GM06990 (cell line): ENCODE measurements around the gene ADGRE2.

Source experiments
- DNase-seq: peaks from one replicate; pipeline ENCODE4 v3.0.0-alpha.2; 2011; ENCODE audit not compliant: insufficient read length; ENCODE audit errors: extremely low read depth
- H3K27me3 ChIP-seq: replicated peaks from 2 replicates; pipeline ENCODE4 v1.6.0; 2011; ENCODE audit warnings: low read length; ENCODE audit not compliant: control insufficient read depth, insufficient read depth
- H3K36me3 ChIP-seq: 2 replicates; pipeline ENCODE4 v1.5.1; 2011; ENCODE audit warnings: low read length; ENCODE audit not compliant: control insufficient read depth, insufficient read depth
- H3K4me3 ChIP-seq: replicated peaks from 2 replicates; pipeline ENCODE4 v1.5.1; 2011; ENCODE audit warnings: low read depth, mild to moderate bottlenecking, control low read depth, low read length
- TF ChIP-seq, protein P1 (sequence below): IDR thresholded peaks from 2 replicates; pipeline ENCODE4 v1.5.1; 2011; ENCODE audit warnings: low read length, control low read depth, mild to moderate bottlenecking, inconsistent platforms; ENCODE audit not compliant: insufficient read depth, poor library complexity, severe bottlenecking

Gene ADGRE2

DNA sequence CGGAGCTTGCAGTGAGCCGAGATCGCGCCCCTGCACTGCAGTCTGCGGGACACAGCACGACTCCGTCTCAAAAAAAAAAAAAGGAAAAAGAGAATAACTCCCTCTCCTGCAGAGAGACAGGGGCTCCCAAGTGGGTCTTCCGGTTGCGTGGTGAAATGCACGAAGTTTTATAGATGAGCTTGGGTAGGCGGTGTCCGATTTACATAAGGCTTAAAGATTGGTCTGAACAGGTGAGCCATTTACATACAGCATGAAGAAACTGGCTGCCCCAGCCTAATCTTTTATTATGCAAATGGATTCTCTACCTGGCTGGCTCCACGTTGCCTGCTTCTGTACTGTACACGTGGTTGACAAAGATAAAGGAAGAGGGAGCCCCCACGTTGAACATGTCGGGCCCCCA lies 19.5 kb downstream of the ADGRE2 start:
- H3K36me3 ChIP-seq, result no peaks in the 10 kb centered on the region
- no peaks in the 10 kb centered on the region for H3K27me3 ChIP-seq
- DNase-seq, result no peak
- H3K4me3 ChIP-seq, result no peak overlapping the region
- TF ChIP-seq, protein P1, sequence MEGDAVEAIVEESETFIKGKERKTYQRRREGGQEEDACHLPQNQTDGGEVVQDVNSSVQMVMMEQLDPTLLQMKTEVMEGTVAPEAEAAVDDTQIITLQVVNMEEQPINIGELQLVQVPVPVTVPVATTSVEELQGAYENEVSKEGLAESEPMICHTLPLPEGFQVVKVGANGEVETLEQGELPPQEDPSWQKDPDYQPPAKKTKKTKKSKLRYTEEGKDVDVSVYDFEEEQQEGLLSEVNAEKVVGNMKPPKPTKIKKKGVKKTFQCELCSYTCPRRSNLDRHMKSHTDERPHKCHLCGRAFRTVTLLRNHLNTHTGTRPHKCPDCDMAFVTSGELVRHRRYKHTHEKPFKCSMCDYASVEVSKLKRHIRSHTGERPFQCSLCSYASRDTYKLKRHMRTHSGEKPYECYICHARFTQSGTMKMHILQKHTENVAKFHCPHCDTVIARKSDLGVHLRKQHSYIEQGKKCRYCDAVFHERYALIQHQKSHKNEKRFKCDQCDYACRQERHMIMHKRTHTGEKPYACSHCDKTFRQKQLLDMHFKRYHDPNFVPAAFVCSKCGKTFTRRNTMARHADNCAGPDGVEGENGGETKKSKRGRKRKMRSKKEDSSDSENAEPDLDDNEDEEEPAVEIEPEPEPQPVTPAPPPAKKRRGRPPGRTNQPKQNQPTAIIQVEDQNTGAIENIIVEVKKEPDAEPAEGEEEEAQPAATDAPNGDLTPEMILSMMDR, result no peak

DNA sequence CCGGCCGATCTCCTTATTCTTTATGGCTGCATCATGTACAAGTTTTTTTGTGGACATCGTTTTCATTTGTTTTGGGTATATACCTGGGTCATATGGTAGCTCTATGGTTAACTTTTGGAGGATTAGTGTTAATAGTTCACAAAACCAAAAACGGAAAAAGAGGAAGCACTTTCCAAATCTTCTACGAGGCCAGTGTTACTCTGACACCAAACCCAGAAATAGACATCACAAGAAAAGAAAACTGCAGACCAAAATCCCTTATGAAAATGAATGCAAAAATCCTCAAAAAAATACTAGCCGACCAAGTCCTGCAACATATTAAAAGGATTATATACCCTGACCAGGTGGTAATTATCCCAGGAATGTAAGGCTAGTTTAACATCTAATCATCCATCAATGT lies 29.8 kb downstream of the ADGRE2 start:
- Histone ChIP-seq H3K4me3 (no peak overlapping the region), H3K27me3 (no peaks in the 10 kb centered on the region), H3K36me3 (no peaks in the 10 kb centered on the region)
- no peak for DNase-seq
- TF ChIP-seq, protein P1, result no peak

DNA sequence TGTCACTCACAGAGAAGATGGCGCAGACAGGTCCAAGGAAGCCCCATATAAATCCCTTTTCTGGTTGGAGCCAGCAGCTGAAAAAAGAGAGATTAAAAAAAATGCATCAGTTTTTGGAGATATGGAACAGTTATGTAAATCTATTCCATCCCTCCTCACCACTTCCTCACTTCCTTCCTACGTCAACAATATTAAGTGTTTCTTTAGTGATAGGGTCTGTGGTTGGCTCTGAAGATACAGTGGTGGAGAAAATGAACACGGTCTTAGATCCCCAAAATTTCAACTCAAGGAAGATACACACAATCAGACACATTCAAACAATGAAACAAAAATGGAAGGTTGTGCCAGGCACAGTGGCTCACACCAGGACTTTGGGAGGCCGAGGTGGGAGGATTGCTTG lies 31.5 kb downstream of the ADGRE2 start:
- Histone ChIP-seq H3K36me3 (no peaks in the 10 kb centered on the region), H3K27me3 (no peaks in the 10 kb centered on the region), H3K4me3 (no peak overlapping the region)
- DNase-seq, result no peak
- TF ChIP-seq, protein P1, result no peak

DNA sequence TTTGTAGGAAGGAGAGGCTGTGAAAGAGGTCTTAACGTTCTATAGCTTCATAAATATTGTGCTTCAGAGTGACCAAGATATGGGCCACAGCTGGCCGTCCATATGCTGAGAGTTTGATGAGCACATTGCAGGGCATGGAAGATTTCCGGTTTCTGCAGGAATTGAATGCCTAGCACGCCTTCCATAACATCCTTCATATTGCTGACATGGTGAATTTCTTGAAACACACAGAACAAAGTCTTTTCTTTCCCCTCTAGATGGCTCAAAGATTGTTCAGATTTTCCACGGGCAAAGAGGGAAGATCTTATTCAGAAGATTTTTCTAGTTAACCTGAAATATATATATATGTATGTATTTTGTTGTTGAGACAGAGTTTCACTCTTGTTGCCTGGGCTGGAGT lies 42.4 kb downstream of the ADGRE2 start:
- H3K36me3 ChIP-seq, result no peaks in the 10 kb centered on the region
- DNase-seq, result no peak
- no peak overlapping the region for H3K4me3 ChIP-seq
- no peaks in the 10 kb centered on the region; the same call in 1 of the 2 replicates for H3K27me3 ChIP-seq
- TF ChIP-seq, protein P1, result no peak

DNA sequence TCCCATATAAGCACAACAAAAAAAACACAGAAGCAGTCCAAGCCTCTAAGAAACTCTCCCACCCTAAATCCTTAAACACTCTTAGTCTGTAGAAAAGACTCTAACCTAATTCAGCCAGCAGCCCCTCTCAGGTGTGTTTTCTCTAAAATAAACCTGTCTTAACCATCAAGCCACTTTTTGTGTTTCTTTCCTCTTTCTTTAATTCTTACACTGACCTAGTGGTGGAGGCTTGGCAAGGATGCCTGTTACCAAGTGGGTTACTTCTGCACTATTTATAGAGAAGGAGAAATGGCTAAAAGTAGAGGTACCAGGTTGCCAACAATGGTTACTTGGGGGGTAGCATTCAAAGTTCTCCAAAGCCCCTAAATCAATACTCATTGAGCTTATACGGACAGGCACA lies 44.8 kb downstream of the ADGRE2 start:
- H3K36me3 ChIP-seq, result no peaks in the 10 kb centered on the region
- no peak for DNase-seq
- H3K27me3 ChIP-seq, result no peaks in the 10 kb centered on the region; the same call in 1 of the 2 replicates
- no peak overlapping the region for H3K4me3 ChIP-seq
- TF ChIP-seq, protein P1, result no peak

DNA sequence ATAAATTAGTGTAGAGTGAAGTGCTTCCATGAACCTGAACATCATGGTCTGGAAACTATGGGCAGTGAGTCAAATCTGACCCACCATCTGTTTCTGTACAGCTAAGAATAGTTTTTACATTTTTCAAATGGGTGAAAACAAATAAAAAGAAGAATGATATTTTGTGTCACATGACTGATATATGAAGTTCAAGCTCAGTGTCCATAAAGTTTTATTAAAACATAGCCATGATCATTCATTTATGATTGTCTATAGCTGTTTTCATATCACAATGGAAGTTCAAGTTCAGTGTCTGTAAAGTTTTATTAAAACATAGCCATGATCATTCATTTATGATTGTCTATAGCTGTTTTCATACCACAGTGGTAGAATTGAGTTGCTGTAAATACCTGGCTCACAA lies 45.9 kb downstream of the ADGRE2 start:
- Histone ChIP-seq H3K27me3 (no peaks in the 10 kb centered on the region; the same call in 1 of the 2 replicates), H3K4me3 (no peak overlapping the region), H3K36me3 (no peaks in the 10 kb centered on the region)
- TF ChIP-seq, protein P1, result no peak
- DNase-seq, result no peak
